GM12865 (cell line): ENCODE measurements around the gene NAT14.

Experiments used
- DNase-seq: peaks from one replicate; pipeline ENCODE4 v3.0.0; 2010; ENCODE audit warnings: low read depth
- H3K4me3 ChIP-seq: 2 replicates; pipeline ENCODE4 v1.5.1; 2011; ENCODE audit warnings: mild to moderate bottlenecking, low read depth, low read length, control low read depth
- TF ChIP-seq, protein P1 (sequence below): IDR thresholded peaks from 2 replicates; pipeline ENCODE4 v1.5.1; 2011; ENCODE audit warnings: low read length, control low read depth, low read depth, inconsistent platforms; ENCODE audit not compliant: insufficient read depth; ENCODE audit errors: missing control alignments

The NAT14 gene

DNA sequence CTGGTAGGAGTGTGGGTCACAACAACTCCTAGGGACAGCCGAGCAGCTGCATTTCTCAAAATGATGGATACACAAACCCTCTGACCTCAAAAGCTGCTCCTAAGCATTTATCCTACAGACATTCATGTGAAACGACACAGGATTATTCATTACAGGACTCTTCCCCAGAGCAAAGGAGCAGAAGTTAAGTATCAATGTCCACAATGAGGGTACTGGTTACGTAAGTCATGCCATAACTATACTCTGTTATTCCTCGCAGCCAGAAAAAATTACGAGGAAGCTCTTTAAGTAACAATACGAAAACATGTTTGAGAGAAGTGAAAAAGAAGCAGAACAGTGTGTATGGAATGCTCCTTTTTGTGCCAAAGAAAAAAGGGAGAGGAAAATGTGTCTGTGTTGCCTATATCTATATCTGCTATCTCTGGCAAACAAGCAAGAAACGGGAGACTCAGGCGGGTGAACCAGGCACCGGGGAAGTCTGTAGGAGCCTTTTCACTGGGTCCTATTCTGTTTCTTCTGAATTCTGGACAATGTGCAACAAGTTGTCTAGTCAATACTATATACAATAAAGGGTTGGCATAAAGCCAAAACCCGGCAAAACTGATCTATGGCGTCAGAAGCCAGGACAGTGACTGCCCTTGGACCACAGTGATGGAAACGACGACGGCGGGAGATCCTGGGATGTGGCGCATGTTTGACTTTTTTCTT lies 24.9 kb upstream of the NAT14 start:
- H3K4me3 ChIP-seq = no peak overlapping the region

DNA sequence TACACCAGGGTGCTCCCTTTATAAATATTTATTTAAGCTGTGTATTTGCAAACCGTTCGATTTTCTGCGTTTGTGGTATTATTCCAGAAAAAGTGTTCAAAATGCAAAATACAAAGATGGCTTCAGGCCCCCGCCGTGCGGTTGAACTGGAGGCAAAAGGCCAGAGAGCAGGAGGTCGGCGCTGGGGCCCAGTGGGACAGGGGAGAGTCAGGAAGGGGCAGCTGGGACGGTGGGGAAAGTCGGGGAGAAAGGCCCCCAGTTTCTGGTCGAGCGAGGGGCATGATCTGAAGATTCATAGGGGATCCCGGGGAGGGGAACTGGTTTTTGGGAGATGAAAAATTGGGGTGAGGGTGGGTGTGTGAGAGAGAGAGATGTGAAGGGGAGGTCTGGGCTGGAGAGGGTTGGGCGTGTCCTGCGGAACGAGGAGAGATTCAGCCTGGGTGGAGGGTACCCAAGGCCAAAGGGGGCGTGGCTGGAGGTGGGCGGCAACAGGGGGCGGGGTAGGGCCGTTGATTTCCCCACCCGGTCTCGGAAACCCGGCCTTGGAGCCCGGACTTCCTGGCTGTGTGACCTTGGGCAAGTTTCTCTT lies 24.2 kb upstream of the NAT14 start:
- peak; percentile 70 for DNase-seq
- H3K4me3 ChIP-seq = peak overlapping the region; percentile 71
- TF ChIP-seq, protein P1, sequence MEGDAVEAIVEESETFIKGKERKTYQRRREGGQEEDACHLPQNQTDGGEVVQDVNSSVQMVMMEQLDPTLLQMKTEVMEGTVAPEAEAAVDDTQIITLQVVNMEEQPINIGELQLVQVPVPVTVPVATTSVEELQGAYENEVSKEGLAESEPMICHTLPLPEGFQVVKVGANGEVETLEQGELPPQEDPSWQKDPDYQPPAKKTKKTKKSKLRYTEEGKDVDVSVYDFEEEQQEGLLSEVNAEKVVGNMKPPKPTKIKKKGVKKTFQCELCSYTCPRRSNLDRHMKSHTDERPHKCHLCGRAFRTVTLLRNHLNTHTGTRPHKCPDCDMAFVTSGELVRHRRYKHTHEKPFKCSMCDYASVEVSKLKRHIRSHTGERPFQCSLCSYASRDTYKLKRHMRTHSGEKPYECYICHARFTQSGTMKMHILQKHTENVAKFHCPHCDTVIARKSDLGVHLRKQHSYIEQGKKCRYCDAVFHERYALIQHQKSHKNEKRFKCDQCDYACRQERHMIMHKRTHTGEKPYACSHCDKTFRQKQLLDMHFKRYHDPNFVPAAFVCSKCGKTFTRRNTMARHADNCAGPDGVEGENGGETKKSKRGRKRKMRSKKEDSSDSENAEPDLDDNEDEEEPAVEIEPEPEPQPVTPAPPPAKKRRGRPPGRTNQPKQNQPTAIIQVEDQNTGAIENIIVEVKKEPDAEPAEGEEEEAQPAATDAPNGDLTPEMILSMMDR = no peak

More for the DNA sequence above, 24.9 kb upstream of the NAT14 start:
- TF ChIP-seq, protein P1 = no peak
- no peak for DNase-seq

DNA sequence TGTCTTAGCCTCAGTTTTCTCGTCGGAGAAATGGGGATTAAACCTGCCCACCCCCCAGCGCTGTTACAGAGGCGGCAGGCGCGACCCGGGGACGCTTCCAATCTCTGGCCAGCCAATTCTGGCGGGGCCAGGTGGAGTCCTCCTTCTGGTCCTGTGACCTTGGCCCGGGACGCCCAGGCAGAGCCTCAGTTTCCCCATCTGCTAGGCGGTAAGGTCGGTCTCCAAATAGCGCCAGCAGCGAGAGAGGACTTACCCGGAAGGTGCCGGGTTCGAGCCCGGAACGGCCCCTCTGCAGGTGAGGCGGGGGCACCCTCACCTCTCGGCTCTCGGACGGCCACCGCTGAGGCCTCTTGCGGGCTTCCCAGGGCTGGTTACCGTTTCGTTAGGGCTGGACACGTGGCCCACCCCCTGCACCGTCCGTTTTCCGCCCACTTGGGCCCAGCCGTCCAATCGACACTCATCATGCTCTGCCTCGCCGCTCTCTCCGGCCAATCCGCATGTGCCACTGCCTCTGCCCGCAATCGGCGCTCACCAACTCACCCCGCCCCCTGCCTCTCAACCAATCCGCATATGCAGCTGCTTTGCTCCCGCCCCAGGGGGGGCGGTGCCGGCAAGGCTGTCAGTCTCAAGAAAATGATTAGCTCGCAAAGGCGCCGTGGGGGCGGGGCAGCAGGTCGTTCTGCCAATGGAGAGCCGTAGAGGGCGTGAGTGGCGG lies 23.6 kb upstream of the NAT14 start, which contains the start of gene ISOC2:
ISOC2 (minus strand) TSS at position 384 of the 715 bp plus-strand sequence. CDS start 5,156 bp downstream, outside the sequence.
- TF ChIP-seq, protein P1 = no peak
- peak; percentile 100 for DNase-seq
- peak within 1 kb of the TSS; percentile 93 for H3K4me3 ChIP-seq

DNA sequence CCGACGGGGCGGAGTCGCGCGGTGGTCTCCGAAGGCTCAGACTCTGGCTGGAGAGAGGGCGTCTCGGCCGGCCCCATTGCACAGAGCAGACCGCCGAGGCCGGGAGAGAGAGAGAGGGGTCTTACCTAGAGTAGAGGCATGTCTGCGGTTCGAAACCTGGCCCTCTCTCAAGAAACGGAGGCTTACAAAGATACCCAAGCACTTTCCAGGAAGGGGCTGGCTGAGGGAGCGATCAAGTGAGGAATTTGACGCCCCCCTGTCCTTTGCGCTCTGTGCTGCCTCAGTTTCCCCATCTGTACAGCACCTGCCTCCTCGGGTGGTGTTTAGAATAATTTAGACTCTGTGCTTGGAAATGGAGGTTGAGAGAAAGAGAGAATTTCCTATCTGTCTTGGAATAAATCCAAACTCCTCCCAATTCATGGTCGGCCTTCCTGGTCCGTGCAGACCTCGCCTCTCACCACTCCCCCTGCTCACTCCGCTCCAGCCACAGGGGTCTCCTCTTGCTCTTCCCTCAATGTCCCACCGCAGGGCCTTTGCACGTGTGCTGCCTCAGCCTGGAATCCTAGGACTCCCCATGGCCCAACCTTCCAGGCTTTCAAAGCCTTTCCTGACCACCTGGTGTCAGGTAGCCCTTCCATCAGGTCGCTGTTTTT lies 22.9 kb upstream of the NAT14 start:
- TF ChIP-seq, protein P1 = no peak
- H3K4me3 ChIP-seq = peak overlapping the region; percentile 93

DNA sequence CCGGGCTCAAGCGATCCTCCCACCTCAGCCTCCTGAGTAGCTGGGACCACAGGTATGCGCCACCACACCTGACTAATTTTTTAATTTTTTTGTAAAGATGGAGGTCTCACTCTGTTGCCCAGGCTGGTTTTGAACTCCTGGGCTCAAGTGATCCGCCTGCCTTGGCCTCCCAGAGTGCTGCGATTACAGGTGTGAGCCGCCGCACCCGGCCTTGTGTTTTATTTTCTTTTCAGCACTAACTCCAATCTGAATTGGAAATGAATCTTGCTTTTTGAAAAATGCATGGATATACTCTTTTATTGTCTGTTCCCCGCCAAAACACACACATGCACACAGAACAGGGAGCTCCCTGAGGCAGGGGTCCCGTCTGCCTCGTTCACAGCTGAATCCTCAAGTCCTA lies 22.3 kb upstream of the NAT14 start:
- no peak overlapping the region for H3K4me3 ChIP-seq
- TF ChIP-seq, protein P1 = no peak
- DNase-seq = no peak

More for the DNA sequence above, 22.9 kb upstream of the NAT14 start:
- peak; percentile 44 for DNase-seq

DNA sequence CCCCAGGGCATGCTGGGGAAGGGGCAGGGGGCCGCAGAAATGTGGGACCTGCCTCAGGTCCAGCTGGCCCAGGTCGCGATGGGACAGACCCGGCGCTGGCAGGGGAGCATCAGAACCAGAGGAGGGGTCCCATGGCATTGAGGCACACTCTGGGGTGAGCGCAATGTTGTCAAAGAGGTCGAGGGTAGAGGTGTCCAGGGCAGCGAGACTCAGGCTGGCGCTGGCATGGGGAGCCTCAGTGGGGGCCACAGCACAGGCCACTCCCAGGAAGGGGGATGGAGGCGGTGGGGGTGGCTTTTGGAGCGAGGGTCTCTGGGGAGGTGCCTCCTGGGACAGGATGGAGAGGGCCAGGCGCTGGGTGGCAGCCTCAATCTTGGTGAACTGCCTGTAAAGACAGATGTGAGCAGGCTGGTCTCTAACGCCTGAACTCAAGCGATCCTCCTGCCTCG lies 21.4 kb upstream of the NAT14 start:
- no peak overlapping the region for H3K4me3 ChIP-seq
- no peak for DNase-seq
- TF ChIP-seq, protein P1 = no peak
